HG03457 (cell line): Measurements from ENCODE around the gene PCAT7.
"Not testable (repeated sequence)": the region's sequence is repeated elsewhere in the genome, so short reads cannot be mapped to it uniquely, and the experiment has no call there.

Source experiments
- ATAC-seq: cut with Tn5 transposase; IDR thresholded peaks from one replicate; pipeline ENCODE4 v1.9.1; 2021; ENCODE audit warnings: moderate number of reproducible peaks; ENCODE audit not compliant: unreplicated experiment

The PCAT7 gene

GRCh38 chr9:94554439-94555331, at the start of gene PCAT7:
Gene PCAT7 (plus strand): TSS chr9:94555083.
- ATAC-seq: no peak

- not testable (repeated sequence) for ATAC-seq
Measured at GRCh38 chr9:94506370-94506769, 48.5 kb upstream of the PCAT7 start.

GRCh38 chr9:94507531-94508258, 47.2 kb upstream of the PCAT7 start:
- no peak for ATAC-seq

- ATAC-seq: no peak
Measured at GRCh38 chr9:94511134-94511954, 43.5 kb upstream of the PCAT7 start.

- ATAC-seq: no peak
Measured at GRCh38 chr9:94511955-94512265, 43.0 kb upstream of the PCAT7 start.

GRCh38 chr9:94514722-94515121, 40.2 kb upstream of the PCAT7 start:
- ATAC-seq: no peak

- no peak for ATAC-seq
Measured at GRCh38 chr9:94517254-94517653, 37.6 kb upstream of the PCAT7 start.

GRCh38 chr9:94525396-94526035, 29.4 kb upstream of the PCAT7 start:
- no peak for ATAC-seq

- no peak for ATAC-seq
Measured at GRCh38 chr9:94526271-94526670, 28.6 kb upstream of the PCAT7 start.

- ATAC-seq: no peak
Measured at GRCh38 chr9:94526951-94527350, 27.9 kb upstream of the PCAT7 start.

GRCh38 chr9:94528886-94529285, 26.0 kb upstream of the PCAT7 start:
- ATAC-seq: no peak

- no peak for ATAC-seq
Measured at GRCh38 chr9:94533155-94533554, 21.7 kb upstream of the PCAT7 start.

GRCh38 chr9:94533601-94534000, 21.3 kb upstream of the PCAT7 start:
- ATAC-seq: no peak

GRCh38 chr9:94534901-94535300, 20.0 kb upstream of the PCAT7 start:
- no peak for ATAC-seq

- ATAC-seq: no peak
Measured at GRCh38 chr9:94538908-94539307, 16.0 kb upstream of the PCAT7 start.

- ATAC-seq: not testable (repeated sequence)
Measured at GRCh38 chr9:94544335-94544734, 10.5 kb upstream of the PCAT7 start.

GRCh38 chr9:94545940-94546339, 8.9 kb upstream of the PCAT7 start:
- ATAC-seq: no peak

- ATAC-seq: no peak
Measured at GRCh38 chr9:94553029-94553938, 1.6 kb upstream of the PCAT7 start.

GRCh38 chr9:94554078-94554438, 825 bp upstream of the PCAT7 start:
- ATAC-seq: no peak

GRCh38 chr9:94557376-94557775, 2.5 kb downstream of the PCAT7 start:
- no peak for ATAC-seq
